ENCODE measurements around the gene HSPA1L.

GRCh38 chr6:31761343-31761742 lies 53.7 kb downstream of the HSPA1L start:
- TF ChIP-seq CTCF (IDR thresholded peaks at IDR 0.05) = no peak
- no peak for TF ChIP-seq POLR2A (IDR thresholded peaks at IDR 0.05)

Data from lower leg skin (tissue), 3 donors.